Pancreas (tissue), 10 donors: ENCODE measurements around the gene WHAMM. TPM values are rescaled to one million over a fixed set of nuclear protein-coding genes. Genes with fewer than 3 reads are reported as not detected.

Experiments used
- ATAC-seq, 4 donors: fragments of 200-7000 bp; cut with Tn5 transposase; one replicate each; pipeline versions ENCODE4 v1.8.0 to v1.9.1; 2020; ENCODE audit warnings: mild to moderate bottlenecking in 4 of 4, moderate library complexity in 4 of 4
- DNase-seq, 6 donors: peaks; one replicate each; pipeline ENCODE4 v3.0.0-alpha.2; 2020
- FAIRE-seq: peaks from 2 replicates; lab custom pipeline; 2012; peaks lifted over from hg19 to GRCh38; lab: Jason Lieb, UNC
- H3K27ac ChIP-seq, 4 donors: fragments of 200-600 bp; sonication (generic); 1 replicate in 3 of 4; 2 replicates in 1 of 4; pipeline versions ENCODE4 v1.5.0 to v1.8.0; 2020
- H3K27me3 ChIP-seq, 4 donors: fragments of 200-600 bp; one replicate each; pipeline ENCODE4 v1.8.0; 2021
- H3K36me3 ChIP-seq, 3 donors: fragments of 200-600 bp; sonication (generic) in 1 of 3; one replicate each; pipeline versions ENCODE4 v1.5.0 to v1.8.0; 2020 to 2021
- H3K4me1 ChIP-seq, 3 donors: fragments of 200-600 bp; one replicate each; pipeline ENCODE4 v1.8.0; 2021
- H3K4me3 ChIP-seq, 4 donors: fragments of 200-600 bp; sonication (generic) in 2 of 4; one replicate each; pipeline versions ENCODE4 v1.5.0 to v1.8.0; 2020 to 2021
- H3K9me3 ChIP-seq, 4 donors: fragments of 200-600 bp; one replicate each; pipeline ENCODE4 v1.8.0; 2021
- CTCF ChIP-seq, 4 donors: fragments of 200-600 bp; sonication (generic) in 3 of 4; IDR thresholded peaks; one replicate each; pipeline versions ENCODE4 v1.5.0 to v1.8.0; 2021; ENCODE audit warnings: antibody characterized with exemption in 4 of 4
- WGBS, 2 donors: extraction: QIAGEN DNeasy Blood & Tissue Kit; methylation state at CpG; one replicate each; pipeline ENCODE4 v1.1.7; 2013; 5-methylcytosine and 5-hydroxymethylcytosine counted together
- intact Hi-C, 3 donors: fragments of 100-400 bp; cut with DNase I; formaldehyde crosslinking; loops; one replicate each; pipeline versions ENCODE4 v1.11.1 to v1.14.2; 2022
- polyA plus RNA-seq, 2 donors: library from polyadenylated mRNA; stranded (reverse); fragments of 200-250 nt; gene quantifications; one replicate each; pipeline ENCODE4 v1.2.3, GENCODE V29; 2013
- total RNA-seq, 6 donors: library from RNA; stranded (reverse); fragmentation: NEBNext Ultra II Directional in 4 of 6; extraction: Animal tissue kit (Norgen Biotek cat#: 25700) in 4 of 6; gene quantifications; one replicate each; pipeline versions ENCODE4 v1.2.1 to v1.2.4, GENCODE V29; 2021 to 2023
- donor health status: healthy with polysubstance abuse.
- donor health status: DM: no; HTN: no; CAD: no; lungs with moderate emphysema.
- donor health status: DM: no; HTN: no; CAD: no.
- donor health status: control.
- donor health status: control.
- donor health status: Bipolar disorder and iron deficiency.
- donor health status: DM: yes; HTN: yes; CAD: no.
- donor health status: DM: no; HTN: no; CAD: no.
- donor health status: DM: no; HTN: no; CAD: no.
- donor health status: DM: yes; HTN: yes; CAD: no.

WHAMM gene
- total and polyA plus RNA-seq, 8 donors: 3.7 to 6.1 (median 4.4) TPM

- no peak for TF ChIP-seq CTCF (IDR thresholded peaks at IDR 0.05)
- no peaks in the 10 kb centered on the region for H3K9me3 ChIP-seq
- intact Hi-C loops: no loop called here
- H3K27me3 ChIP-seq: no peaks in the 10 kb centered on the region
- no peak for FAIRE-seq
- no peaks in the 10 kb centered on the region for H3K4me1 ChIP-seq
- no peak overlapping the region for H3K4me3 ChIP-seq
- DNase-seq: no peak
- H3K36me3 ChIP-seq: no peaks in the 10 kb centered on the region
- WGBS, 2 donors: 74 to 75% methylated on average over 3 of the region's 3 CpGs
- no peak for ATAC-seq
- H3K27ac ChIP-seq: no peak overlapping the region
Observed at GRCh38 chr15:82778755-82779154, 30.7 kb upstream of the WHAMM start.

- no peaks in the 10 kb centered on the region for H3K36me3 ChIP-seq
- intact Hi-C loops: no loop called here
- no peaks in the 10 kb centered on the region for H3K9me3 ChIP-seq
- H3K27me3 ChIP-seq: no peaks in the 10 kb centered on the region
- no peak overlapping the region for H3K27ac ChIP-seq
- DNase-seq (no peak), ATAC-seq (no peak), FAIRE-seq (no peak)
- no peak overlapping the region for H3K4me3 ChIP-seq
- no peak for TF ChIP-seq CTCF (IDR thresholded peaks at IDR 0.05)
- whole genome bisulfite sequencing, 2 donors: 77% methylated on average over 4 of the region's 4 CpGs
- no peaks in the 10 kb centered on the region for H3K4me1 ChIP-seq
Observed at GRCh38 chr15:82781349-82781748, 28.1 kb upstream of the WHAMM start.

- intact Hi-C loops: no loop called here
- Histone ChIP-seq H3K36me3 (no peaks in the 10 kb centered on the region), H3K4me1 (no peaks in the 10 kb centered on the region), H3K27ac (no peak overlapping the region), H3K9me3 (no peaks in the 10 kb centered on the region), H3K4me3 (no peak overlapping the region), H3K27me3 (no peaks in the 10 kb centered on the region)
- no peak for TF ChIP-seq CTCF (IDR thresholded peaks at IDR 0.05)
- WGBS, 2 donors: 86% methylated on average over 2 of the region's 2 CpGs
- FAIRE-seq (no peak), DNase-seq (no peak), ATAC-seq (no peak)
Observed at GRCh38 chr15:82788496-82788895, 20.9 kb upstream of the WHAMM start.

GRCh38 chr15:82789491-82789890, 19.9 kb upstream of the WHAMM start:
- no peak for ATAC-seq
- Histone ChIP-seq H3K27me3 (no peaks in the 10 kb centered on the region), H3K4me3 (no peak overlapping the region), H3K27ac (no peak overlapping the region), H3K9me3 (no peaks in the 10 kb centered on the region), H3K4me1 (no peaks in the 10 kb centered on the region), H3K36me3 (no peaks in the 10 kb centered on the region)
- intact Hi-C loops: no loop called here
- no peak for DNase-seq
- no peak for TF ChIP-seq CTCF (IDR thresholded peaks at IDR 0.05)
- no peak for FAIRE-seq
- WGBS, 2 donors: 67 to 87% methylated on average over 1 of the region's 1 CpG

- no peaks in the 10 kb centered on the region for H3K9me3 ChIP-seq
- no peak for FAIRE-seq
- H3K27me3 ChIP-seq: no peaks in the 10 kb centered on the region
- no peak overlapping the region for H3K27ac ChIP-seq
- TF ChIP-seq CTCF (IDR thresholded peaks at IDR 0.05): no peak
- DNase-seq: no peak
- no peak overlapping the region for H3K4me3 ChIP-seq
- H3K36me3 ChIP-seq: no peaks in the 10 kb centered on the region
- 79 to 82% methylated on average over 11 of the region's 11 CpGs for WGBS, 2 donors
- no peaks in the 10 kb centered on the region for H3K4me1 ChIP-seq
- no peak for ATAC-seq
- intact Hi-C loops: no loop called here
Observed at GRCh38 chr15:82790321-82790720, 19.1 kb upstream of the WHAMM start.
